AG09319 (cell line): ENCODE measurements around the gene RAP1A.

Experiments
- DNase-seq: peaks from one replicate; pipeline ENCODE4 v3.0.0-alpha.2; 2010; ENCODE audit warnings: low read depth; ENCODE audit errors: extremely low read depth
- CTCF ChIP-seq: IDR thresholded peaks from 2 replicates; pipeline ENCODE4 v1.5.1; 2011; ENCODE audit warnings: low read depth, mild to moderate bottlenecking, inconsistent platforms, low read length, moderate library complexity

The RAP1A gene

GRCh38 chr1:111592389-111593361, 26.9 kb upstream of the RAP1A start:
- no peak for DNase-seq
- TF ChIP-seq CTCF, result no peak

- no peak for DNase-seq
- no peak for TF ChIP-seq CTCF
Measured at GRCh38 chr1:111593403-111594305, 25.9 kb upstream of the RAP1A start.

- TF ChIP-seq CTCF, result no peak
Measured at GRCh38 chr1:111594306-111594693, 25.3 kb upstream of the RAP1A start.

GRCh38 chr1:111595807-111596206, 23.8 kb upstream of the RAP1A start:
- TF ChIP-seq CTCF, result no peak
- no peak for DNase-seq

More at GRCh38 chr1:111594306-111594693, 25.3 kb upstream of the RAP1A start:
- DNase-seq, result no peak

GRCh38 chr1:111596499-111596898, 23.1 kb upstream of the RAP1A start:
- TF ChIP-seq CTCF, result no peak
- DNase-seq, result no peak

GRCh38 chr1:111597426-111597825, 22.2 kb upstream of the RAP1A start:
- no peak for TF ChIP-seq CTCF
- no peak for DNase-seq
